Daoy (cell line): ENCODE results near the gene OR6K3. TPM values are rescaled to one million over a fixed set of nuclear protein-coding genes. Genes with fewer than 3 reads are reported as not detected.
"Not testable (repeated sequence)": the region's sequence is repeated elsewhere in the genome, so short reads cannot be mapped to it uniquely, and the experiment has no call there.

Experiments
- DNase-seq: peaks from one replicate; pipeline ENCODE4 v3.0.0-alpha.2; 2015; ENCODE audit warnings: low read depth
- total RNA-seq: library from RNA; depleted of rRNA; stranded (reverse); fragments of >200 nt; shearing (Covaris generic); gene quantifications from 2 replicates; pipeline ENCODE4 v1.2.3, GENCODE V29; 2014; rRNA removed

The OR6K3 gene, protein sequence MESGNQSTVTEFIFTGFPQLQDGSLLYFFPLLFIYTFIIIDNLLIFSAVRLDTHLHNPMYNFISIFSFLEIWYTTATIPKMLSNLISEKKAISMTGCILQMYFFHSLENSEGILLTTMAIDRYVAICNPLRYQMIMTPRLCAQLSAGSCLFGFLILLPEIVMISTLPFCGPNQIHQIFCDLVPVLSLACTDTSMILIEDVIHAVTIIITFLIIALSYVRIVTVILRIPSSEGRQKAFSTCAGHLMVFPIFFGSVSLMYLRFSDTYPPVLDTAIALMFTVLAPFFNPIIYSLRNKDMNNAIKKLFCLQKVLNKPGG
- total RNA-seq = not detected in 2 replicates

DNA sequence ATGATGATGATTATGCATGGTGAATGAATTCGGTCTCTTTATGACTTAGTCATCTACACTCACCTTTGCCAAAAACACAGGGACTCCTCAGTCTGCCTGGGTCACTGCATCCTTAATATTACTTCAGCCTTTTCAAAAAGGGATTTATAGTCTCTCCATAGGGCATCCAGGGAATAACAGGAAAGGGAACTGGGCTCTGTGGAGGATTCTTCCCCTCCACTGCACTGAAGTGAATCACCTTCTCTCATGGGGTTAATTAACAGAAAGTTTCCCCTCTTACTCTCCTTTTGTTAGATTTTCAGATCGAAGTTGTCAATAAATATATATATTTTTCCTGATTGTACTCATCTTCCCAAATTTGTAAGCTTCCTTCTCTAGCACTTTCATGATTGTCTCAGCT is at the start of gene OR6K3:
TSS of gene OR6K3 (minus strand) at position 101 of the 400 bp plus-strand sequence. CDS start 2,605 bp downstream, outside the sequence.
- no peak for DNase-seq

DNA sequence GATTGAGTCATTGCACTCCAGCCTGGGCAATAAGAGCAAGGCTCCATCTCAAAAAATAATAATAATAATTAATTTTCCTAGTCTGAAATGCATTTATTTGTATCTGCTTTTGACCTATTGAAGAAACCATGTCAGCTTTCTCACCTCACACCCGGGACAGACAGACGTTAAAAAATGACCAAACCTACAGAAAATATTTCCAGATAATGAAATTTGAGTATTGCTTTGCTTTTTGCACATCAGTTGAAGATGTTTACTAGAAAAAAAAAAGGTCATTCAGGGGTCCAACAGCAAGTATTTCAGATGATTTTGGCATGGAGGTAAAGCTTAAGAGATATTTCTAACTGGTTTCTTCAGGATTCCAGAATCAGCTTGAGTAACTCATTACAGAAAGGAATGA is 33.9 kb upstream of the OR6K3 start, which contains the start of gene OR6K6:
TSS of gene OR6K6 (plus strand) at position 301 of the 400 bp plus-strand sequence. CDS start 168 bp downstream, outside the sequence.
- DNase-seq = no peak

DNA sequence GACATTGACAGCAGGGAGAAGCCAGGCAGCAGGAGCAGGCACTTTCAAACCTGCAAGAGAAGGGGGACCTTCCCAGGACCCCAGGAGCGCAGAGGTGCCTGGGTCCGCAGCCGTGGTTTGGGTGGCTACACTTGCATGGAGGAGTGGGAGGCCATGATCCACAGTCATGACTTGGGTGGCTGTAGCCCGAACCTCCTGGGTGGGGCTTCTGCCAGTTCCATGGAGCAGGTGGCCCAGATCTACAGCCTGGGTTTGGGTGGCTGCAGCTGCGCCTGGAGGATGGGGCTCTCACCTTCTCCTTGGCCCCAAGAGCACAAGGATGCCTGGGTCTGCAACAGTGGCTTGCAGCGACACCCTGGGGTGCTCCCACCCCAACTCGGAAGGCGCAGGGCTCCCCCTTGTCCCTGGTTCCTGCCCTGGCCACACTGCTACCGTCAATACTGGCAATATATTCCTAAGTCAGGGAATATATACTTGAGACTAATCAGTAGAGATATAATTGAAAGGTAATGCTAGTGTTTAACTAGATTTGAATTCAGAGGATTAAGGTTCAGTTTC is 31.7 kb upstream of the OR6K3 start:
- no peak for DNase-seq

DNA sequence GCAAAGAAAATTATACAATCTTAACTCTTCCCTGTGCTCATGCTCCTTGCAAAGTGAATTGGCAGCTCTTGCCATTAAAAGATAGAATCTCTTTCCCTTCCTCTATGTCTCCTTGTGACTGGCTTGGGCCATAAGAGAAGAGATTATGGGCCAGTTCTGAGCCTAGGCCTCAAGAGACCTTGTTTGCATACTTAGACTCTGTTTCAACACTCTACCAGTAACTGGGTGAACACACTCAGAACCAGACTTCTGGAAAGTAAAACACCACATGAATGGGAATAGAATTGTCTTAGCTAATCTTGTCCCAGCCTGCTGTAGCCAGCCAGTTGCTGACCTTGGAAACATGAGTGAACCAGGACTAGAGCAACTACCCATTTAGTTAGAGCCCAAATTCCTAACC is 15.3 kb upstream of the OR6K3 start:
- DNase-seq = no peak

DNA sequence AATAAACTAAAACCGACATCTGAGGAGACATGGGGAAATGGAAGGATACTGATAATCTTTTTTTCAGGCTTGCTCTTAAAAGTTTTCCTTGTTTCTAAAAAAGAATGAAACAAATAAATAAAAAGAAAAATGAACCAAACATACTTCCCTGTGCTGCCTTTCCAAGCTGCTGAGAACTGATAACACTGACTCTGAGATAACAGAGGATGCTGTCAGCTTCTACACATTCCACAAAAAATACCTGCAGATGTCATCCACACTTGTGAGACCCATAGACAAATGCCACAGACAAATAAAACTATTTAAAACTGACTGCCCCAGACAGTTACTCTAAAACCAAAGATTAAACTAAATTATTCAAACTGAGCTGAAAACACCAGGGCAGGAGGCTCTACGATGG is 12.0 kb upstream of the OR6K3 start:
- DNase-seq = no peak

DNA sequence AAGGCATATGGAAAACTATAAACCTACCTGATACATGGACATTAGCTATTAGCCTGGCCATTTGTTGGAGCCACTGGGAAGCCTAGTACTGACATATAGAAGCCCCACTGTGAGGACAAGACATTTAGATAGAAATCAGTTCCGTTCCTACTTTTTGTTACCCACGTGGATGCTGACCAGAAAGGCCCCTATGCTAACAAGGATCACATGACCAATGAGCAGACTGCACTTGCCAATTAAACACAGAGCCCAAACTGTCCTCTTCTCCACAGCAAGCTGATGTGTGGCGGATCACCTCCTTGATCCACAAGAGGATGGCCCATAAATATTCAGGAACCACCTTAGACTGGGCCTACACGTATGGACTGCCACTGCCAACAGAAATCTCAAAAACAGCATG is 11.2 kb upstream of the OR6K3 start:
- no peak for DNase-seq

DNA sequence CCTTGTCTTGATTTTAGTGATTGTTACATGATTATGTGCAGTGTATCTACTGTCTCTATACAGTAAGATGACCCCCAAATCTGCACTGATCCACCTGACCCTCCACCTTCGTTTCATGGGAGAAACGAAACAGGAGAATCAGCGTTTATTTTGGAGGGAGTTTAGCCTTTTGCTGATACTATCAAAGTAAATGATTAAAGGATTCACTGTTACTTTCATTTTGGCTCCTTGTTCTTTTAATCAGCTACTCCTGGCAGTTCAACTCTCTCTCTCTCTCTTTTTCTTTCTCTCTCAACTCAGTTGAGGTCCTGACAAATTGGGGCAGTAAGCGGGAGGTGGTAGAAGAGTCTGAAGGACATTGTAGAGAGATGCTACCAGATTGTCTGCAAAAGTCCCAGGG is 9.9 kb upstream of the OR6K3 start:
- DNase-seq = no peak

DNA sequence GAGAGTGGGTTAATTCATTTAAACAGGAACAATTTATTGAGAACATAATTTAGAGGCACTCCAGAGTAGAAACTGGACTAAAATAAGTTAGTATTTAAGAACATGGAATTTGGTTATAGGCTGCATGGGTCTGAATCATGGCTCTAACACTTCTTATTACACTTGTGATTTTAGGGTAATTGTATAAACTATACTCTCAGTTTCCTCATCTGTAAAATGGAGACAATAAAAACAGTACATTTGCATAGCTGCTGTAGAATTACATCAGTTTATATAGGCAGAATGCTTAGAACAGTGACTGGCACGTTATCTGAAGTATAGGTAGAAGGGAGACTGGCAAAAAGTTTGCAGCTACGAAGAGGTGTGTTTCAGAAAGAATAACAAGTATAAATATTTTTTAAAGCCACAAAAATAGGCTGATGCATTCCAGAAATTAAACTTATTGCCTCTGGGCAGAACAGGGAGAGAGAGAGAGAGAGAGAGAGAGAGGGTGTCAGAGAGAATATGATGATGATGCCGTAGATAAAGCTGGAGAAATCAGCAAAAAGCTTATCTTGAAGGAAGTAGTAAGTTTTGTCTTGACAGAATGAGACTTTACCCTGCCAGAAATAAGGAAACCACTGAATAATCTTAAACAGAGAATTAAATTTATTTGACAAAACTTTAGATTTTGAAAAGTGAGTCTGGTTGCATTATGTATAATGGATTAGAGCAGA is 8.1 kb upstream of the OR6K3 start:
- no peak for DNase-seq

DNA sequence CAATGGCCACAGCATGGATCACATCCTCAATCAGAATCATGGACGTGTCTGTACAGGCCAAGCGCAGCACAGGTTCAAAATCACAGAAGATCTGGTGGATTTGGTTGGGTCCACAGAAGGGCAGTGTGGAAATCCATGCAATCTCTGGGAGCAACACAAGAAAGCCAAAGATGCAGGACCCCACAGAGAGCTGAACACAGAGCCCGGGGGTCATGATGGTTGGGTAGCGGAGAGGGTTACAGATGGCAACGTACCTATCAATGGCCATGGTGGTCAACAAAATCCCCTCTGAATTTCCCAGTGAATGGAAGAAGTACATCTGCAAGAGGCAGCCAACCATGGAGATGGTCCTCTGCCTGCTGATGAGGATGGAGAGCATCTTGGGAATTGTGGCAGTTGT is 3.9 kb upstream of the OR6K3 start:
- DNase-seq = no peak

DNA sequence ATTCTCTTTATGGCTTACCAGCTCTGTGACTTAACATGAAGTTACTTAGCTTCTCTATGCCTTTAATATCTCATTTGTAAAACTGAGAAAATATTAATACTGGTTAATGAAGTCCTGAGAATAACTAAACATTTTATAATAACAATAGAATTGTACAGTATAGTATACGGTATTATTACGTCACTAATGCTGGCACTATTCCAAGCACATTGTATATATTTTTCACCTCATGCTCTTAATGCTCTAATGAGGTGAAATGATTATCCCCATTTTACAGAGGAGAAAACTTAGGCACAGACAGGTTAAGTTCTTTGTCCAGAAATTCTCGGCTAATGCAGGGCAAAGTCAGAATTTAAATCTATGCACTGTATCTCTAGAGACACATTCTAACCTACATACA is 856 bp downstream of the OR6K3 start:
- DNase-seq = no peak

DNA sequence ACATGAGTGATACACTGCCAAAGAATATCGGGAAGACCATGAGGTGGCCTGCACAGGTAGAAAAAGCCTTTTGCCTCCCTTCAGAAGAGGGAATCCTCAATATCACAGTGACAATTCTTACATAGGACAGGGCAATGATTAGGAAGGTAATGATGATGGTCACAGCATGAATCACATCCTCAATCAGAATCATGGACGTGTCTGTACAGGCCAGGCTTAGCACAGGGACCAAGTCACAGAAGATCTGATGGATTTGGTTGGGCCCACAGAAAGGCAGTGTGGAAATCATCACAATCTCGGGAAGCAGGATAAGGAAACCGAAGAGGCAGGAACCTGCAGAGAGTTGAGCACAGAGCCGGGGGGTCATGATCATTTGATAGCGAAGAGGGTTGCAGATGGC is 3.2 kb downstream of the OR6K3 start:
- DNase-seq = no peak

DNA sequence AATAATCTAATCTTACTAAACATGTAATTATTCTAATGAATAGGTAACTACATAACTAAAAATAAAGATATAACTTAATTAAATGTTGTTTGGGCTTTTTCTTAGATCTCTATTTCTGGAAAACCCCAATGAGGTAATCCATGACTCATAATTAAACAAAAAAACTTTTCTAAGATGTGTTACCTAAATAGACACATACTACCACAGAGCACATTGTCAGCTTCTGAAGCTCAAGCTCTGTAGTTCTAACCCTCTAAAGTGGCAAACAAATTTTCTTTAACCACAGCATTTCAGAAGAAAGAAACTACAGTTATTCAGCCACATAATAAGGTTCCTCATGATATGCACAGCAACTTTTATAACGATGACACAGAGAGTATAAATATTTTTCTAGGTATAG is 4.2 kb downstream of the OR6K3 start:
- peak; percentile 24 for DNase-seq

DNA sequence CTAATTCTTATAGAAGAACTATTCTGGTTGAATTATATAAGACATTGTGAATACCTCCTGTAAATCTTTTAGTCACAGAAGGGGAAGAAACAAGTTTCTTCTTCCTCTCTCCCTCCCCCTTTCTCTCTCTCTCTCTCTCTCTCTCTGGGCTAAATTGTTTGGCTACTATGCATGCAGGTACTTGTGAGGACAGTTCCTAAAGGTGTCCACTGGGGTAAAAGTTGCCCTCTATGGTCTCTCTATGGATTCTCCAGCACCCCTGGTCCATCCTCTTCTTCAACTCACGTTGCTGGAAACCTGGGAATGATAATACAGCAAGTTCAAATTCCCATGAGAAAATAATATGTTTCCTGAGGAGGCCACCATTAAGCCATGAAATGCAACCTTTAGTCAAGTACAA is 5.8 kb downstream of the OR6K3 start:
- DNase-seq = no peak

DNA sequence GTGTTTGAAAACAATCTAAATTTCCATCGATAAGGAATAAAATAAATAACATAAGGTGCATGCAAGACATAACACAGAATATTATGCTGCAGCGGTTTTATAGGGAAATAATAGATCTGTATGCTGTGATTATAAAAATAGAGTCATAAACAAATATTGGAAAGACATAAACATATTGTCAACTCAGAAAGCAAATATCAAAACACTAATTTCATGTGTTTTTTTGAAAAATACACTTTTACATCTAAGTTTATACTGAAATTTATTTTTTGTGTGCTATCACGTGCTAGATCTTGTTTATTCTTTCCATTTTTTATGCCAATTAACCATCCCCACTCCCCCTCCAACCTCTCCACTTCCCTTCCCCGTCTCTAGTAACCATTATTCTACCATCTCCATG is 9.4 kb downstream of the OR6K3 start:
- no peak for DNase-seq

DNA sequence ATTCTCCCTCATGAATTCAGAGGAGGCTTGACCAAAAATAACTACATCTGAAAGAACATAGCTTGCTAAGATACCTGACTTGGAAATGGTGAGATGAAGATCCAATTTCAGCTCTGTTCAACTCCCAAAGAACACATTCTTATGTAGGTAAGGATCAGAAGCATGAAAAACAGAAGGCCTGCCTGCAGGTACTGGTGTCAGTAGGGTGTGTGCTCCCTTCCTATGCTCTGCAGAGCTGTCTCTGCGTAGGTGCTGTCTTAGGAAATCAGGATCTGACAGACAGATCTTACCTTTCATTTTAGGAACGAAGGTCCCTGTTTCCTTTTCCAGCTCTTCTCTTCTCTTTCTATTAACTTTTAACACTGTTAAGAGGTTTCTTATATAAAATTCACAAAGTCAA is 14.4 kb downstream of the OR6K3 start:
- no peak for DNase-seq

DNA sequence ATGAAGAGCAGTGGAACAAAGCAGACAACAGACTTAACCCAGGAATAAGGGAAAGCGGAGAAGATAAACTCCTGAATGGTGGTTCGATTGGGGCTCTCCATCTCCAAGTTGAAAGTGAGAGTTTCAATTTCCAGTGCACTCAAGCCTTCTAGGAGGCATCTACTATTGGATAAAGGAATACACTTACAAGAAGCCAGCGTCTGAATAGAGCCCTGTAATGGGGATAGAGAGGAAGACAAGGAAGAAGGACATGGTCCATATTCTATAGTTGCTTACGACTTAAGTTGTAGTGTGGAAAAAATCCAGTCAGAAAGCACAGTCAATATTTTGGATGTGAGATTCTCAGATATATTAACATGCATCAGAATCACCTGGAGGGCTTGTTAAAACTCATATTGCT is 20.0 kb downstream of the OR6K3 start, which contains the start of gene OR6K2:
TSS of gene OR6K2 (minus strand) at position 101 of the 400 bp plus-strand sequence. CDS start at position 101, 0 bp downstream.
- no peak for DNase-seq

DNA sequence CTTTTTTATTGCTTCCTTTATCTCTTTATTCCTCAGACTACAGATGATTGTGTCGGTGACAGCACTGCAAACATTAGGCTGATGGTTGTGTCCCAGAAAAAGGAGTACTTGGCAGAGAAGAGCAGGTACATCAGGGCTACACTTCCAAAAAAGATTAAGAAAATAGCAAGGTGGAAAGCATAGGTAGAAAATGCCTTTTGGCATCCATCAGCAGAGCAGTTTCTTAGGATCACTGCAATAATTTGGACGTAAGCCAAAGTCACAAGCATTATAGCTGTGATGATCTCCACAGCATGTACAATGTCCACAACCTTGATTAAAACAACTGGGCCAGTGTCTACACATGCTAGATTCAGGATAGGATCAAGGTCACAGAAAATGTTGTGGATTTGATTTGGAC is 25.9 kb downstream of the OR6K3 start:
- DNase-seq = no peak

DNA sequence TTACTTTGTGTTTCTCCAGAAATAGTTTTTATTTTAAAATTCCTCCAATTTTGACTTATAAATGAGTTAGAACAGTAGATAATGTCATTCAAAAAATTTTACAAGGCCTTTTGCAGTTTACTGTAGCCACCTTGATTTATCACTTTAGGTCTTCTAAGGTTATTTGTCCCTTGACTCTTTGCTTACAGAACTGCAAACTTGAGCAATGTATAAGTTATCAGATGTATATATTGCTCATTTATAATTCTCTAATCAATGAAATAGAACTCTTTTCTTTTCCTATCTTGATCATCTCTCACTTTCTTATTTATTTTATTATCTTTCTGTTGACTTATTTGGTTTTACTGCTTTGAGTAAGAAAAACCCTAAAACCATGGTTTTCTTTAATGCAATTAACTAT is 28.2 kb downstream of the OR6K3 start:
- DNase-seq = no peak

DNA sequence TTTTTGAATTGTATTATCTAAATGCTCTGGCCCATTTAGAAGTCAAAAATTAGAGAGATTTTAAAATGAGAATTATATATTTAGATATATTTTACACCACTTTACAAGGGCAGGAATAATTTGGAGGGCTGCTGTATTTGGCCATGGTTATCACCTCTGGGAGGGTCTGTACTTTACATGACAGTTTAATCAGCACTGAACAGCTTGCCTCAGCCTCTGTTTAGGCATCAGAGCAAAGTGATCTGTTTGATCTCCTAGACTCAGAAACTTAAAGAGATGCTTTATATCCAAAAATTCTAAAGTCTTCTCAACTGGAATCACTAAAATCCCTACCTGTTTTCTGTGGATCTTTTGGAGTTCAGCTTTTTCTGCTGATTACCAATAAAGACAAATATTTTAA is 28.6 kb downstream of the OR6K3 start:
- DNase-seq = no peak

DNA sequence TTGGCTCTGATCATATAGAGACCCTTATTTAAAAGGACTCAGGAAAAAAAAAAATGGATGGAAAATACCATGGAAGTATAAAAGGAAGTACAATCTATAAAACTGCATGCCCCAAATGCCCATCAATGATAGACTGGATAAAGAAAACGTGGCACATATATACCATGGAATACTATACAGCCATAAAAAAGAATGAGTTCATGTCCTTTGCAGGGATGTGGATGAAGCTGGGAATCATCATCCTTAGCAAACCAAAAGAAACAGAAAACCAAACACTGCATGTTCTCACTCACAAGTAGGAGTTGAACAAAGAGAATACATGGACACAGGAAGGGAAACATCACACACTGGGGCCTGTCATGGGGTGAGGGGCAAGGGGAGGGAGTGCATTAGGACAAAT is 29.4 kb downstream of the OR6K3 start:
- not testable (repeated sequence) for DNase-seq

DNA sequence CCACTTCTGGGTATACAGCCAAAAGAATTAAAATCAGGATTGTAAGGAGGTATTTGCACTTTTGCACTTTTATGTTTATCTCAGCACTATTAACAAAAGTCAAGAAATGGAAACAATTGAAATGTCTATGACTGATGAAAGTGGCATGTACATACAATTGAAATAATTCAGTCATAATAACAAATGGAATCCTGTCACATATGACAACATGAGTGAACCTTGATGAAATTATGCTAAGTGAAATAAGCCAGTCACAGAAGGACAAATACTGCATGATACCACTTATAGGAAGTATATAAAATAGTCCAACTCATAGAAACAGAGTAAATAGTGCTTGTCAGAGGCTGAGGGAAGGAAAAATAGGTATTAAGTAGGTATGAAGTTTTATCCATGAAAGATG is 30.6 kb downstream of the OR6K3 start:
- no peak for DNase-seq

DNA sequence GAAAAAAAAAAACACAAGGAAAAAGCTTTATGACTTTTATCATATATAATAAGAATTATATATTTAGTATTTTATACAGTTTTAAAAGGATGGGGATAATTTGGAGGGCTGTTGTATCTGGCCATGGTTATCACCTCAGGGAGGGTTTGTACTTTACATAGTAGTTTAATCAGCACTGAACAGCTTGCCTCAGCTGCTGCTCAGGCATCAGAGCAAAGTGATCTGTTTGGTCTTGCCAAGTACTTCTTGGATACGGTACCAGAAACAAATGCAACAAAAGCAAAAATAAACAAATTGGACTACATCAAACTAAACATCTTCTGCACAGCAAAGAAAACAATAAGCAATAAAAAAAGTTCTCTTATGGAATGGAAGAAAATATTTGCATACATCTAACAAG is 31.4 kb downstream of the OR6K3 start:
- DNase-seq = no peak

DNA sequence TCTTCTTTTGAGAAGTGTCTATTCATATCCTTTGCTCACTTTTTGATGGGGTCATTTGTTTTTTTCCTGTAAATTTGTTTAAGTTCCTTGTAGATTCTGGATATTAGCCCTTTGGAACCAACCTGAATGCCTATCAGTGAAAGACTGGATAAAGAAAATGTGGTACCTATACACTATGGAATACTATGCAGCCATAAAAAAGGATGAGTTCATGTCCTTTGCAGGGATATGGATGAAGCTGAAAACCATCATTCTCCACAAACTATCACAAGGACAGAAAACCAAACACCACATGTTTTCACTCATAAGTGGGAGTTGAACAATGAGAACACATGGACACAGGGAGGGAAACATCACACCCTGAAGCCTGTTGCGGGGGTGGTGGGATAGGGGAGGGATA is 32.2 kb downstream of the OR6K3 start:
- not testable (repeated sequence) for DNase-seq
